Neural progenitor cell (in vitro differentiated cells): ENCODE data around the gene PPP1CA.

Experiments
- CTCF ChIP-seq: fragments of 200-600 bp; sonication (generic); IDR thresholded peaks from 2 replicates; pipeline ENCODE4 v1.5.1; 2017; ENCODE audit warnings: antibody characterized with exemption, mild to moderate bottlenecking
- EZH2 ChIP-seq: fragments of 200-600 bp; sonication (generic); IDR thresholded peaks from 2 replicates; pipeline ENCODE4 v1.6.1; 2017; ENCODE audit warnings: antibody characterized with exemption, mild to moderate bottlenecking, moderate library complexity

GRCh38 chr11:67387518-67387917, 14.1 kb downstream of the PPP1CA start:
- TF ChIP-seq CTCF: no peak
- no peak for TF ChIP-seq EZH2
